SH-SY5Y (cell line): ENCODE results near the gene APIP.

Experiments
- GATA2 ChIP-seq: IDR thresholded peaks from 2 replicates; pipeline ENCODE4 v1.6.1; 2011; ENCODE audit warnings: mild to moderate bottlenecking, low read depth, low read length
- GATA3 ChIP-seq: IDR thresholded peaks from 2 replicates; pipeline ENCODE4 v1.6.1; 2011; ENCODE audit warnings: low read depth, mild to moderate bottlenecking, low read length, moderate library complexity

GRCh38 chr11:34938611-34939010, 22.4 kb upstream of the APIP start:
- TF ChIP-seq GATA2 (no peak), GATA3 (no peak)
